Neural progenitor cell (in vitro differentiated cells): ENCODE measurements around the gene ZBED5.

Source experiments
- CTCF ChIP-seq: fragments of 200-600 bp; sonication (generic); IDR thresholded peaks from 2 replicates; pipeline ENCODE4 v1.5.1; 2017; ENCODE audit warnings: antibody characterized with exemption, mild to moderate bottlenecking
- EZH2 ChIP-seq: fragments of 200-600 bp; sonication (generic); IDR thresholded peaks from 2 replicates; pipeline ENCODE4 v1.6.1; 2017; ENCODE audit warnings: antibody characterized with exemption, mild to moderate bottlenecking, moderate library complexity

- no peak for TF ChIP-seq CTCF
- TF ChIP-seq EZH2 = no peak
Observed at GRCh38 chr11:10823152-10823579, 34.7 kb downstream of the ZBED5 start.
